HG03066 (cell line): Measurements from ENCODE around the gene INSC.
"Not testable (repeated sequence)": the region's sequence is repeated elsewhere in the genome, so short reads cannot be mapped to it uniquely, and the experiment has no call there.

Source experiments
- ATAC-seq: cut with Tn5 transposase; IDR thresholded peaks from one replicate; pipeline ENCODE4 v1.9.1; 2021; ENCODE audit warnings: low read depth; ENCODE audit not compliant: unreplicated experiment

Gene INSC, protein sequence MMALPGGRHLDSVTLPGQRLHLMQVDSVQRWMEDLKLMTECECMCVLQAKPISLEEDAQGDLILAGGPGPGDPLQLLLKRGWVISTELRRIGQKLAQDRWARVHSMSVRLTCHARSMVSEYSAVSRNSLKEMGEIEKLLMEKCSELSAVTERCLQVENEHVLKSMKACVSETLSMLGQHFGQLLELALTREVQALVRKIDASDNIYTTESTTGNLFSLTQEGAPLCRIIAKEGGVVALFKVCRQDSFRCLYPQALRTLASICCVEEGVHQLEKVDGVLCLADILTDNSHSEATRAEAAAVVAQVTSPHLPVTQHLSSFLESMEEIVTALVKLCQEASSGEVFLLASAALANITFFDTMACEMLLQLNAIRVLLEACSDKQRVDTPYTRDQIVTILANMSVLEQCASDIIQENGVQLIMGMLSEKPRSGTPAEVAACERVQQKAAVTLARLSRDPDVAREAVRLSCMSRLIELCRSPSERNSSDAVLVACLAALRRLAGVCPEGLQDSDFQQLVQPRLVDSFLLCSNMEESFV

DNA sequence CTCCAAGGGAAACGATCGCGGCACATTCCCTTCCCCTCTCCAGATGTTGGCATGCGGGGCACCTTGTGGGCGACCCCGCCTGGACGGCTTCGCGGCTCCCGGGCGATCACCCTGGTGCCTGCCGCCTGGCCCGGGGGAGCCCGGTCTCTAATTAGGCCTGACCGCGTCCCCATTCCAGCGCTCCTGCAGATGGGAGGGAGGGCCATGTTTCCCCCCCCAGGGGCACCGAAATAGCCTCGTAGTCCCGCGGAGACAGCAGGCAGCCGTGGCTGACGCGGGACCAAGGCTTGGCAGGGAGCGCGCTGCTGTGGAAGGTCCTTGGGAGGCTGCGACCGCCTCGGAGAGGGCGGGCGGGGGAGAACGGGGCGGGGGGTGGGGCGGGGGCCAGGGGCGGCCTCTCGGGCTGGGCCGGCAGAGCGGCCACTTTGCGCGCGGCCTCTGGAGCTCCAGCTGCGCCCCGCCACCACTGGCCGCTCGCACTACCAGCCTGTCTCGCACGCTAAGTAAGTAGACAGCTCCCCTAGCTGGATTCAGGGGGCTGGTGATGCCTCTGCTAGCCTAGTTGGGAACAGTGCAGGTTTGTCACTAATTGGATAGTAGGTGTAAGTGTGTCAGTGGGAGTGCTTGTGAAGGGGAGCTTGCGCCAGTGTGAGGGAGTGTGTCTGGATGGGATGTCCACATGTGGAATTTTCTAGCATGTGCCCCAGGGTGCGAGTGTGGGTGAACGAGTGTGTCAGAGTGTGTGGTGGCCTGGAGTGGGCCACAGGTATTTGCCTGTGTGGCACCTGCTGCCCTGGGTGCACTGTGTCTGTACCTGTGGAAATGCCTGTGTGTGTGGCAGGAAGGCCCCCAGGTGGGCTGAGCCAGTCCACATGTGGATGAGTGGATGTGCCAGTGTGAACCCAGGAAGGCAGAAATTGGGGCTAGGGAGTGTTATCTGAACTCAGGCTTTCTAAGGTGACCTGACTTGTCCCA lies at the start of gene INSC:
Gene INSC (plus strand): TSS at position 423 of the 975 bp plus-strand sequence. CDS start 34,252 bp downstream, outside the sequence.
- no peak for ATAC-seq

DNA sequence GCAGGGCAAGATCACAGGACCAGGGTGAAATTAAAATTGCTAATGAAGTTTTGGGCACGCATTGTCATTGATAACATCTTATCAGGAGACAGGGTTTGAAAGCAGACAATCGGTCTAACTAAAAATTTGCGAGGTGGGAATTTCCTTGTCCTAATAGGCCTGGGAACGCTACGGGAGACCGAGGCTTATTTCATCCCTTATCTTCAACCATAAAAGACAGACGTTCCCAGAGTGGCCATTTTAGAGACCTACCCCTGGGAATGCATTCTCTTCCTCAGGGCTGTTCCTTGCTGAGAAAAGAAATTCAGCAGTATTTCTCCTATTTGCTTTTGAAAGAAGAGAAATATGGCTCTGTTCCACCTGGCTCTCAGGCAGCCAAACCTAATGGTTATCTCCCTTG lies 45.0 kb upstream of the INSC start:
- not testable (repeated sequence) for ATAC-seq

DNA sequence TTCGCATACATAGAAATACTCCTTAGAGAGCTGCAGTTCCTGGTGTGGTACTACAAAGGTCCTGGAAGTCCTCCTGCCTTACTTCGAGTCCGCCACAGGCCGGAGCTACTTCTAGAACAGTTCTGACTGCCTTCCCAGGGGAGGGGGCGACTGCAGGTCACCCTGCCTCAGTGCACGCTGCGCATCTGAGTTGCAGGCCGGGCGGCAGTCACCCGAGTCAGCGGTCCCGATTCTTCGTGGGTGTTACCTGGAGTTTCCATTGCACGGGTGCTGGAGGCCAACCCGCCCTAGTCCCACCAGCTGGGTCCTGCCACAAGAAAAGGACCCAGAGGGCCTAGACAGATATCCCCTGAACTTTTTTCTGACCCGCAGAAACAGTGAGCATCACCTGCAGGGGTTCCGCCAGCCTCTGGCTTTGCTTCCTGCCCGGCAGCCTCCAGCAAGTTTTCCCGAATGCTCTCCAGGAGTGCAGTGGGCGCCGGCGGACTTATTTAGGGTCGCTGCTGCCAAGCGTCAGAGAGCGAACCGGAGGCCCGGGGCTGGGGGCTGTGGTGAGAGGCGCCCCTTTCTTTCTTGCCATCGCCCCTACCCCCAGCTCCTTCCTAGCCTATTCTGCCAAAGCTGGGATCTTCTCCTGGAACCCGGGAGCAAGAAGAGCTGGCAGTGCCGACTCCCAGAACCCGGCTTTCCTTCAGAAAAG lies 43.0 kb upstream of the INSC start:
- ATAC-seq, result no peak

DNA sequence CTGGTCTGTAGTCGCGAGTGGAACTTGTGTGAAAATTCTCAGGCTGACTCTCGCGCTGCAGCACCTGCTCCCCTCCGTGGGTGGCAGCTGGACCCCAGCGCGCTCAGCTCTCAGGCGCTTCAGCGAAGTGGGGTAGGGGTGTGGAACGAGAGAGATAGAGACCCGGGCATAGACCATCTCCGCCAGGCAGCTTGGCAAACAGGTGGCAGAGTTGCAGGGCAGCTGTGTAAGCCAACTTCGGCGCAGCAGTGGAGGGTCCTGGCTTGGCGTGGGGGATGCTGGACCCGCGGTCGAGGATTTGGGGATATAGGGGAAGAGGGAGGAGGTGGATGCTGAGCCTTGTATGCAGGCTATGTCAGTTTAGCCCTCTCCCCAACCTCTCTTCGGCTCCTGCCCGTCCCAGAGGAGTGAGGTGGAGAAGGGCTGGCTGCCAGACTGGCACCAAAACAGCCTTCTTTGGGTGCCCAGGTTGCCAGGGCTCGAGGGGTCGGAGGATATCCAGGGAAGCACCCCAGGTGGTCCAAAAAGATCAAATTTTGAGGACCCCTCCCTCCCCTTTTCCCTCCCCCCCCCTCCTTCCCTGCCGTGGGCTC lies 42.1 kb upstream of the INSC start:
- ATAC-seq, result no peak

DNA sequence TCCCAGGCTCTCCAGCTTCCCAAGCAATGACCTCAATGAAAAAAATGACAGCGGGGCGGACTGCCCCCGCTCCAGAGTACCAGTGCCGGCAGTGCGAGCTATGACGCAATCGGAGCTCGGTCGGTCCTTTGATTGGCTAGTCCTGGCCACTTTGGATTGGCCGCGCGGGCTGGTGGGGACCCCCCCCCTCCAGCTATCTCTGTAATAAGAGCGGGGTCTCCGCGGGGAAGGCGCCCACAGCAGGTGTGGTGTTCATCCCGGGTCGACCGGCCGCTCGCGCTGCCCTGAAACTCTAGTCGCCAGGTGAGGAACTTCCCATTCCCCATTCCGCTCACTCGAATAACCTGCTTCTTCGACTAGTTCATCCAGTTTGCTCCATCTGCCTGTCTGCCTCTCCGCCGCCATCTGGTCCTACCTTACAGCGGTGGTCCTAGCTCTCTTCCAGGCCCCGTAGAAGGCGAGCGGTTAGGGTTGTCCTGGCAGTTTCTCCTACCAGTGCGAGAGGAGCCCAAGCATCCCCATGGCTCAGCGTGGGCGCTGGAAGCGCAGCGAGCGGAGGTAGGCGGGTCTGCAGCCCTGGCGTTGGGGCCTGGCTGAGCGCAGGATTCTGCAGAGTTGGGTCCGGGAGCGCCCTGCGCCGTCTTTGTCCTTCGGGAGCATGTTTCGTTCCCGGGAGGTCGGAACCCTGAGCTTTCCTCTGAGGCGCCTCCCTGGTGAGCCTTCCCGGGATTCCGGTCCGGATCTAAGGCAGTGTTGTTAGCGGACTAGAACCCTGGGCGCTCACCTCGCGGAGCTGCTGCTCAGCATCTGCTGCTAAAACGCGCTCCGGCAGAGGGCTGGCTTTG lies 41.1 kb upstream of the INSC start, which contains the start of gene CALCB:
Gene CALCB (plus strand): TSS at position 233 of the 845 bp plus-strand sequence. CDS start 1,126 bp downstream, outside the sequence.
- no peak for ATAC-seq

DNA sequence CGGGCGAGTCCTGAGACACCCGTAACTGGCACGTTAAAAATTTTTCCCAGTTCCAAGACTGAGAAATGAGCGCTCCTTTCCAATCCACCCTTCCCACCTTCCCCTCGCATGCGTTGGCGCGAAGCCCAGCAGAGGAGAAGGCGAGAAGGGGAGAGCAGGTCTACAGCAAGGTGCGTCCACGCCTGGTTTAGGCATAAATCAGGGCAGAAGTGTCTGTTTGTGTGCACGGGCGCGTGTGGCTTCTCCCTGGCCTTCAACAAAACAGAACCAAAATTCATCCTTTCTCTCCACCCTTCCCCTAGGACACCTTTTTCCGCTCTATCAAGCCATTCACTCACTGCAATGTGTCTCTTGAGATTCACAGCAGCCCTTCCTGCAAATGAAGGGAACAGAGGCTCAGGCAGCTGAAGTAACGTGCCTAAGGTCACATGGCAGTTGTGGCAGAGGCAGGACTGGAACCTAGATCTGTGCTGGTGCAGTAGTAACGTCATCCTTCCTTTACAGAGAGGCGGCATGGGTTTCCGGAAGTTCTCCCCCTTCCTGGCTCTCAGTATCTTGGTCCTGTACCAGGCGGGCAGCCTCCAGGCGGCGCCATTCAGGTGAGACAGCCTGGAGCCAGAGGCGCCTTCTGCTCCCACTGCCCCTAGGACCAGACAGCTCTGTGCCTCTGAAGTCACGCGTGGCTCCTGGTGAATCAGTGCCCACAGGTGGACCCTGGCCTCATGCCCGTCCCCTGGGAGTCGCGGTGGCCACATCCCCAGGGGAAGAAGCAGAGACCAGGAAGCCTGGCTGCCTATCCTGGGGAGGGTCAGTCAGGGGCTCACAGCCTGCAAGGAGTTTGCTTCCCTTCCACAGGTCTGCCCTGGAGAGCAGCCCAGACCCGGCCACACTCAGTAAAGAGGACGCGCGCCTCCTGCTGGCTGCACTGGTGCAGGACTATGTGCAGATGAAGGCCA lies 40.2 kb upstream of the INSC start:
- ATAC-seq, result peak; percentile 90

DNA sequence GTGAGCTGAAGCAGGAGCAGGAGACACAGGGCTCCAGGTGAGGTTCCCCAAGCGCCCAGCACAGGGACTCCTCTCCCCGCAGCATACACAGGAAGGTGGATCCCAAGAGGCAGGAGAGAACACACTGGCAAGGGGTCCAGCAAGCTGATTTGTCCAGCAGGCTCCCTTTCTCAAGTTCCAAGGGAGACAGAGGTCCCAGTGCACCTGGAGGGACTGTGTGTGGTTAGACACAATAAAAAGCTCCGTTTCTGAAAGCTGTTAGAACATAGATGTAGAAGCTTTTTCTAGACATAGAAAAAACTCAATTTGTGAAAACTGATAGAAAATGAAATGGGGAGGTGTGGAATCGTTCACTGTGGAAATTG lies 39.6 kb upstream of the INSC start:
- no peak for ATAC-seq

DNA sequence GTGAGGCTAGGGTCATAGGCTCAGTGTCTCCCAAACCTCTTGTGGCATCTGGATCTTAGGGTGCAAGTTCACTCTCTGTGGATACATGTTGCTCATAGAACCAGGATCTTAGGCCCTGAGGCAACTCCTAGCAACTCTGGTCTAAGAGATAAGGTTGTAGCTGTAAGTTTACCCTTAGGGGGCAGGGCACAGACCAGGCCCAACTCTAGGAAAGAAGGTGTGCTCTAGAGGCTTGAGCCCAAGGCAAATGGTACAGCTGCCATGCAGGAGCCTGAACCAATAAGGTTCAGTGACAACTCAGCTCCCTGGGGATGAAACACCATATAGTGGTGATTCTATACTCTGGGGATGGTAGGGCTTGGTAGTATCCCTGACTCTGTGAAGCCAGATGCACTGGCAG lies 23.5 kb upstream of the INSC start:
- ATAC-seq, result no peak

DNA sequence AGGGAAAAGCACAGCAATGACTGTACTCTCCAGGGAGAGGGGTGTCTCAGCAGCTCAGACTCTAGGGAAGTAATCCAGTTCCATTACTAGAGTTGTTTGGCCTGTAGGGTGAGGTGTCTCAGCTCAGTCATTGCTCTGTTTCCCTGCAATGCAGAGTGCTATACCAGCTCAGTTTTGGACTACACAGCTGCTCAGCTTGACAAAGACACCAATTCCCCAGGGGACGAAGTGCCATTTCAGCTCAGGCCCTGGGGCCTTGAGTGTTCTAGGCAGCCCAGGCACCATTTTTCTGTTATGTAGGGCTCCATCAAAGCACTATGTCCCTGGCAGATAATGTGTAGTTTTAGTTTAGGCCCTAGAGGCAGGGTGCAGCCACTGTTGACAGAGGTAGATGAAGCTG lies 23.1 kb upstream of the INSC start:
- no peak for ATAC-seq

DNA sequence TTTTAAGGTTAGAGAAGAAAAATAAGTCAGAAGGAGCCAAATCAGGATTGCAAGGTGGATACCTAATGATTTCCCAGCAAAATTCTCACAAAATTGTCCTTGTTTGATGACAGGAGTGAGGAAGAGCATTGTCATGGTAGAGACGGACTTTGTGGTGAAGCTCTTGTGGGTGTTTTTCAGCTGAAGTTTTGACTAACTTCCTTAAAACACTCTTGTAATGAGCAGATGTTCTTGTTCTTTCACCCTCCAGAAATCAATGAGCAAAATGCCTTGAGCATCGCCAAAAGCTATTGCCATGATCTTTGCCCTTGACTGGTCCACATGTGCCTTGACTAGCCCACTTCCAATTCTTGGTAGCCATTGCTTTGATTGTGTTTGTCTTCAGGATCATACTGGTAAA lies 21.3 kb upstream of the INSC start:
- ATAC-seq, result no peak

DNA sequence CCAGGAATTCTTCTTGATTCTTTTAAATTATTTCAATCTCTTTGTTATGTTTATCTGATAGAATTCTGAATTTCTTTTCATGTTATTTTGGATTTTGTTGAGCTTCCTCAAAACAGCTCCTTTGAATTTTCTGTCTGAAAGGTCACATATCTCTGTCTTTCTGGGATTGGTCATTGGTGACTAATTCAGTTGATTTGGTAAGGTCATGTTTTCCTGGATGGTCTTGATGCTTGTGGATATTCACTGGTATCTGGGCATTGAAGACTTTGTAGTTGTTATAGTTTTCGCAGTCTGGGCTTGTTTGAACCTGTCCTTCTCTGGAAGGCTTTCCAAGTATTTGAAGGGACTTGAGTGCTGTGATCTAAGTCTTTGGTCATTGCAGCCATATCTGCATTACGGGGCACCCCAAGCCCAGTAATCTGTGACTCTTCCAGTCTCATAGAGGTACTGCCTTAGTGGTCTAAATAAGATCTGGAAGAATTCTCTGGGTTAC lies 18.9 kb upstream of the INSC start:
- no peak for ATAC-seq

DNA sequence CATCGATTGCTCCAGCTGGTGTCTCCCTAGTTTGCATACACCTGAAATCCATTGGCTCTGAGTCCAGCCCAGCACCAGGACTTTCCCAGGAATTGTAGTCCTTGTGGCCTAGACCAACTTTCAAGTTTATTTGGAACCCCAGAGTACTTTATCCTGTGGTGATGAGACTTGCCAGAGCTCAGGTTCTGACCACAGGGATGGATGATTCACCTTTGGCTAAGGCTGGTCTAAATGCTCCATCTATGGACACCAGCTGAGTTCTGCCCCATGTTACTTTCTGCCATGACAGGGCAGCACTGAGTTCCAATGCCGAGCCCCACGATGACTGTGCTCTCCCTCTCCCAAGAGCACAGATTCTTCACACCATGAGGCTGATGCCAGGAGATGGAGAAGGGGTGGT lies 17.3 kb upstream of the INSC start:
- ATAC-seq, result no peak

DNA sequence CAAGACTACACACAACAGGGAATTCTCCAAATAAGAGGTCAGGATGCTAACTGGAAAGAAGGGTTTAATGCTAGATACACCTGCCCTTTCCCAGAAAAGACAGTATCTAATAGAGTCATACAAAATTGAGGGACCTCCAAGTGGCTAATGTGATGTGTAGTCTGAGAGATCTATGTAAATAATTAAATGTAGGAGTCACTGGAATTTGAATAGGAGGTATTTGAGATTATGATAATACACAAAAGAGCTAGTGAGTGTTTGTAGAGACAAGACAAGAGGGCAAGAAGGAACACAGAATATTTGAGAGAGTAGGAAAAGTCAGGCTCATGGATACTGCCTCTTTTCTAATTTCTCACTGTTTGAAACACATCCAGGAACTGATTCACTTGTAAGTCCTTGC lies 15.5 kb upstream of the INSC start:
- no peak for ATAC-seq

DNA sequence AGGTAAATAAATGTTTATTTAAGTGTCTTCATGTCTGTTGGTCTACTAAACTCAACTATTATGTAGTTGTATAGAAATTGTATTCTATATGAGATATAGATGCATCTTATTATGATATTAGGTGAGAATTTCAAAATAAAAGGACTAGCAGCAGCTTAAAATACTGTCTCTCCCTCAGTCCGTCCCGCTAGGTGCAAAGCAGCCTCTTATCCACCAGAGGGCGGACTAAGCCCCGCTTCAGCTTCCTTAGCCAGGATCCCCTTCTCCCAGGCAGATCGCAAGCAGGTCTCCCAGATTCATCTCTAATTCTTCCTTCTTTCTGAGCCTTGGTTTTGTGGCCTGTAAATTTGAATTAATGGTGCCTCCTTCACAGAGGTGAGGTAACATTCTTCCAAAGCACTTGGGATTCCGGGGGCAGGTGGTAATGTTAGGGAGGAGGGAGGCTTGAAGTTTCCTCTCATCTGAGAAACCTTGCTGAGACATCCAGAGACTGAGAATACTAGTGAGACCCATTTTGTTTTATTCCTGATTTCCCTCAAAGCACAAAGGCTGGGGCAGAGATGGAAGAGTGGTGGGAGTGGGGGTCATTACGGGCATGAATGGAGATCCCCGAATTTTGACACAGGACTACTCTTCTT lies 13.5 kb upstream of the INSC start:
- peak; percentile 86 for ATAC-seq

DNA sequence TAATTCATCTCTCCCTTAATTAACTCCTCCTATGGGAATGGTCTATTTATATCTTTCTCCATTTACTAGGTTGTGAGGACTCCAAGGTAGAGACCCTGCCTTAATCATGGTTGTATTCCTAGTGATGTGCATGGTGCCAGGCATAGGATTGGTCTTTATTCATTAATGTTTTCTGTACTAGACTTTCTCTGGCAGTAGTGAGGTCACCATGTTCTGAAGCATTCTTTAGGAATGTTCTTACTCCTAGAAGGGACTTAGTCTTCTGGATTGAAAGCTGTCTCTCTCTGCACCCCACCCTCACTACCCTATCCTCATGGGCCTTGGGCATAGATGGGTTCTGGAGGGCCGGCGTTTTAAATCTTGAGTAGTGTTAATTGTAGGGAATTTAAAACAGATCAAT lies 10.6 kb upstream of the INSC start:
- ATAC-seq, result no peak

DNA sequence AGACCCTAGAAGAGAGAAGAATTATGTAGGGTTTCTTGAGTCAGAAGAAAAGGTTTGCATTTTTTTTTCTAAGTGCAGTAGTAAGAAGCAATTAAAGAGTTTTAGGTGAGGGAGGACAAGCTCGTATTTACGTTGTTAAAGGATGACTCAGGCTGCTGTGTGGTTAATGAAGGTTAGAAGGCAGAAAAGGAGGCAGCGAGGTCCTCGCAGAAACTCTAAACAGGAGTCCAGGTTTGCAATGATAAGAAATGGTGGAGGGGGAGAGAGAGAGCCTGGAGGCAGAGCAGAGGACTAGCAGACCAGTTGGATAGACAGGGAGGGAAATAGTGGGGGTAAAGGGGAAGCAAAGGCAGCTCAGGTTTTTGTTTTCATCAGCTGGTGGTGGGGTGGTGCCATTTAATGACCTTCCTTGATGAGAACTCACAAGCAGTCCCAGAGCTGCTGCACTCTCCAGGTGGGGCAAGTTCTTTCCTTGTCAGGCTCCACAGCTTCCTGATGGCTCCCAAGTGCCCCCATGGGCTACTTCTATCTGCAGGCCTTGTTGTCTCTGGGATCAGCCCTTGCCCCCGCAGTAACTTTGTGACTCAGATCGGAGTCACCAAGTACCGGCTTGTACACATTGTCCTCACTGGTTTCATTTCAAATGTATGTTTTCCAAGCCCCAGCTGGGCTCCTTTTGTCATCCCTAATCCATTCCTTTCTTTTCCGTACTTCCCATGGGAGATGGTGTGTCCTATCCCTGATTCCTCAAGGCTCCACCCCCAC lies 8.3 kb upstream of the INSC start:
- no peak for ATAC-seq
